Measurements from ENCODE around the gene DSTYK. TPM values are rescaled to one million over a fixed set of nuclear protein-coding genes. Genes with fewer than 3 reads are reported as not detected.

The DSTYK gene
- total RNA-seq, 2 donors from 2014 or later: 8.1 to 8.2 TPM

DNA sequence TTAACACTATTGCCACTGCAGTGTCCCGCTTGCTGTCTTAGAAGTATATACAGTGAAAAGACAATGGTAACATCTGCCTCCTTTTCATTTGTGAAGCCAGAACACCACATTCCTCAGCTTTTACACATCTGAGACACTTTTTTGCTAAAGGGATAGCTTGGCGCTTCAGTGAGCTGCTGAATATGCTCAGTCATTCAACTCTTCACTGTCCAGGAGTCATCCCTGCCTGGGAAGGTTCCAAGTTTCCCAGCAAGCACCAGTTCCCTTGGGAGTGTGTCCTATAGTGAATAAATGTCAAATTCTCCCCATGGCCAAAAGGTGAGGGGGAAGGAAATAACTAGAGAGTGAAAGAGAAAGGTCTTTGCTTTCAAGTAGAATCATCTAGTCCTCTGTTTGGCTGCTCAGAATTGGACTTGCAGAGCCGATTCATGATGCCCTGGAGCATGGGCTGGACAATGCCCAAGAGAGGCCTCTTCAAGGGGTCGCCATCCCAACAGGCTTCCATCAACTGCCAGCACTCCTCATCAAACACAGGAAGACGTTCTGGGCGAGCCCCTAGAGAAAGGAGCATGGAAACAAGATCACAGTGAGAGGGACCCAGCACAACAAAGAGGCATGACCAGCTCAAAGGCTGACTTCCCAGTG, 64.2 kb downstream of the DSTYK start:
- DNase-seq (no peak), ATAC-seq (peak in 1 of 2 donors; percentile 51)
- intact Hi-C loops (cut with DNase I): no loop called here

DNA sequence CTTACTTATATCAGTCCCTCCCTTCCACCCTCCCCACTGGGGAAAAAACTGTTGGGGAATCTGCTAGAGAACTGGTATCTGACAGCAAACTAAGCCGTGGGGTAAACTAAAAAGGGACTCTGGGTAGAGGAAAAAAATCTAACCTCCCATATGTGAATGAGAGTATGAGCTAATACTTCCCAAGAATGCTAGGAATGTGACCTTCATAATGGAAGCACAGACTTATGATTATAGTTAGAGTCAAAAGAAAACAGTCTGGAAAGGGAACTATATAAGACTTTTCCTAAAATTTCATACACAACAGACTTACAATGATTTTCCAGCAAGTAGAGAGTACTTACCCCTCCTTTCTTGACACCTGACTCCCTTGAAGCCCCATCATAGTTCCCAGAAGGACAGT, 66.8 kb downstream of the DSTYK start:
- ATAC-seq (peak in 1 of 2 donors; percentile 38), DNase-seq (no peak)
- intact Hi-C loops (cut with DNase I): no loop called here

DNA sequence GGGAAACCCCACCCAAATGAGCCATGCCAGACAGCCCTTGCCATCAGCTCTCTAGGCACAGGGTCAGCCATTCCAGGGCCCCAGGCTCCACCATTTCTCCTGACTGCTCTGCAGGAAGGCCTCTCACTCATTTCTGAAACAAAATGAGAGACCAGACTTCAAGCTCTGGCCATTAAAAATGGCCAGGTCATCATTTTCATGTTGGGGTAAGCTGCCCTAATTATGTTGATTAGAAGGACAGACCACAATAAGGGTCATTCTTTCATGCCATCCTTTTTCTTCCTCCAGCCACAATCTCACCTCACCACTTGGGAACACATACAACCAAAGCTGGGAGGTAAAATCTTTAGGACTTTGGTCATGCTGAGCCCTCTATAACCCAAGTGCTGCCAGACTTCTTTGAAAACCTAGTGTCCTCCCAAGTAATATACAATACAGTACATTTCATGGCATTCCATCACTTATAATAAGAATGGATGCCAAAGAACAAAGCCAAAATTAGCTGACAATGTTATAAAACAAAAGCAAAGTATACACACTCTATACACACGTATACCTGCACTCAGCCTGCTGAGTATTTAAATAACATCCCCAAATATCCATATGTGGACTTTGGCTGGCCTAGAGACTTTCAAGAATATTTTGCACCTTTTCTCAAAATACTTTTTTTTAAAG, 67.3 kb downstream of the DSTYK start:
- DNase-seq (no peak), ATAC-seq (no peak)
- intact Hi-C loops (cut with DNase I): no loop called here

DNA sequence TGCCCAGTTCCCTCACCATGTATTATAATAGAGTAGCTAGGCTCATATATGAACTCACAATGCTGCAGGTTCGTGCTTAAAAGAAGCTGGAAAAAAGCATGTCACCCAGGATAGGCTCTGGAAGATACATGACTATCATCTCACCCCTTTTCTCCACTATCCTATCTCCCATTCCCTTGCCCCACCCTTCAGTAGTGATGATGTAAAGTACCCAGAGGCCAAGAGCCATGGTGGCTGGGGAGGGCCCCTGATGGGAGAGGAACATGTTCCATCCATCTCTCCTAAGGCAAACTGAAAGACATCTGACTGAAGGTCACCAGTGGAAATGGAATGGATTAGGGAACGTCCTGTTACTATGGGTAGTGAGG, 69.4 kb downstream of the DSTYK start:
- ATAC-seq: peak in 1 of 2 donors; percentile 16
- no peak for DNase-seq
- intact Hi-C loops (cut with DNase I): no loop called here

DNA sequence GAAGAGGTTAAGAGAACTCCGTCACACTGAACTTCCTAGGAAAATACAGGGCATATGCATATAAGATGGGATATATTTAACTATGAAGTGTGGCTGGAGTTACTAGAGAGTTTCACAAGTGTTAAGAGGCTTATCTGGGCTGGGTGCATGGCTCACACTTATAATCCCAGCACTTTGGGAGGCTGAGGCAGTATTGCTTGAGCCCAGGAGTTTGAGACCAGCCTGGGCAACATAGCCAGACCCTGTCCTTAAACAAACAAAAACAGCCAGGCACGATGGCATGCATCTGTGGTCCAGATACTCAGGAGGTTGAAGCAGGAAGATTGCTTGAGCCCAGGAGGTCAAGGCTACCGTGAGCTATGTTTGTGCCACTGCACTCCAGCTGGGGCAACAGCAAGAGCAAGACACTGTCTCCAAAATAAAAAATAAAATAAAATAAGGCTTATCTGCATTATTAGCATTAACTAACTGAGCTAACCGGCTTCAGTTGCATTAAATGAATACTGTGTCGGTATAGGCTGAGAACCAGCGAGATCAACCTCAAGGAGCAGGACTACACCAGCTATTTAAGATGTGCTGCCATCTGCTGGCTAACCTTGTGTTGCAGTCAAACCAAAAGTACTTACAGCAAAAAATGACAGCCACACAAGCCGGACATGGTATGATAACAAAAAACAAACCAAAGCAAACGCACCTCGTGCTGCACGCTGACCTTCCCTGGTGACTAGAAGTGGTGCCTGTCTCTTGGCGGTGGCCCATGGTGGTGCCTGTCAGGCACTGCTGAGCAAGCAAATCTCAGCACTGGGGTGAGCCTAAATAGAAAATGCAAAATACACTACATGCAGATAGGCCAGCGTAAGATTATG, 70.0 kb downstream of the DSTYK start:
- peak; percentile 74 for DNase-seq
- intact Hi-C loops (cut with DNase I): no loop called here

DNA sequence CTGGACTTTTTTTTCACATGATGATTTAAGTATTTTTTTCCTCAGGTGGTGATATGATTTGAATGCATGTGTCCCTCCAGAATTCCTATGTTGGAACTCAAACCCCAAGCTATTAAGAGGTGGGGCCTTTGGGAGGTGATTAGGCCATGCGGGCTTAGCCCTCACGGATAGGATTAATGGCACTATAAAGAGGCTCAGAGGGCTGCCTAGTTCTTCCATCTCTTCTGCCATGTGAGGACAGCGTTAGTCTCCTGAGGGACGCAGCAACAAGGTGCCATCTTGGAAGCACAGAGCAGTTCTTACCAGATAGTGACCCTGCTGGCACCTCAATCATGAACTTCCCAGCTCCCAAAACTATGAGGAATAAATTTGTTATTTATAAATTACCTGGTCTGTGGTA, 71.4 kb downstream of the DSTYK start:
- DNase-seq: no peak
- intact Hi-C loops (cut with DNase I): no loop called here

More for the DNA sequence above, 70.0 kb downstream of the DSTYK start:
- ATAC-seq: peak; percentile 72 to 84

DNA sequence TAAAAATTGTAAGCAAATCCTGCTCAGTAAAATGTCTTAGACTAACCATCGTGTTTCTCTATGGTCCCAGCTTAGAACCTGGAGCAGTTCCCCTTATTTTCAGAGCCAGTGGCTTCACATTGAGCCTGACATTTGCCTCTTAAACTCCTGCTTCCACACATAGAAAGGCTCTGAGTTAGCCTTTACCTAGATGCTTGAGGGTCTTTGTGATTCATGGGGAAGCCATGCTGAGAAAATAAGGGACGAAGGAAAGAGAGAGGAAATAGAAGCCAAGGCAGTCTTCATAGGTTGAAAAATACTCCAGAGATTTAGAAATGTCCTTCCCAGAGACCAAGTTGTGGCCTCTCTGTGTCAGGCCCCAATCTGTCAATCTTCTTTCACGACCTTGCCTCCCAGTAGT, 73.6 kb downstream of the DSTYK start:
- no peak for ATAC-seq
- intact Hi-C loops (cut with DNase I): no loop called here
- no peak for DNase-seq

More for the DNA sequence above, 71.4 kb downstream of the DSTYK start:
- no peak for ATAC-seq

DNA sequence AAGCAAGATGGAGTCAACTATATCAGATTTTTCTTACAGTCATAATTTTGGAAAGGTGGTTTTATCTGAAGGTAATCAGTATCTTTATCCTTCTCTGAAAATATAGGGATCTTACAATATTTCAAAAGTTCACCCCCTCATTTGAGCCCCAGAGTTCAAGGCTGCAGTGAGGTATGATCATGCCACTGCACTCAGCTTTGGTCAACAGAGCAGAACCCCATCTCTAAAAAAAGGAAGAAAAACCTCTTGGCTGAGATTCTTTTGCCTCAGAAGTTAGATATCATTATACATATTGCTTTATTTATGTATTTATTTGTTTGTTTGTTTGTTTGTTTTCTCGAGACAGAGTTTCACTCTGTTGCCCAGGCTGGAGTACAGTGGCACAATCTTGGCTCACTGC, 78.2 kb downstream of the DSTYK start:
- no peak for ATAC-seq
- intact Hi-C loops (cut with DNase I): no loop called here

DNA sequence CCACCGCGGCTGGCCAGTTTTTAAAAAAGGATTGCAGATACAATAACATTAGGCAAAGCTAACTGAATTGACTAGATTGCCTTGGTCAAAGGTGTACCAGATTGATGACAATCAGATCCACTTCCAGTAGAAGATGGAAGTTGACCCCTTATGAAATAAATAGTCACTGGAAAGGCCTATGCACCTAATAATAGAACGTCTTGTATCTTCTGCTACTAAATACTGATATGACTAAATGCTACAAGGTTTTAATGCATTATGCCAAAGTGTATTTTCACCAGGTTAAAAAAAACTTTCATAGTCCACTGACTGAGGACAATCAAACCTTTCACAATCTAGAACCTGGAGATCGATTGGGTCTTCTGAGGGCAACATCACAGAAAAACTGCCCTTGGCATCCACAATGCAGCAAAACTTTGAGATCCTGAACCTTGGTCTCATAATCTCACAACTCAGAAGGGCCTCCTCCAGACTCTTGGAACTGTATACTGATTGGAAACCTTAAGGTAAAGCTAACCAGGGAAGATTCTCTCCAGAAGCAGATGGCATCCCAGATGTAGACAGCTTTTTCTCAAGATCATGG, 82.0 kb downstream of the DSTYK start:
- ATAC-seq (no peak), DNase-seq (no peak)
- intact Hi-C loops (cut with DNase I): no loop called here

More for the DNA sequence above, 78.2 kb downstream of the DSTYK start:
- DNase-seq: no peak

DNA sequence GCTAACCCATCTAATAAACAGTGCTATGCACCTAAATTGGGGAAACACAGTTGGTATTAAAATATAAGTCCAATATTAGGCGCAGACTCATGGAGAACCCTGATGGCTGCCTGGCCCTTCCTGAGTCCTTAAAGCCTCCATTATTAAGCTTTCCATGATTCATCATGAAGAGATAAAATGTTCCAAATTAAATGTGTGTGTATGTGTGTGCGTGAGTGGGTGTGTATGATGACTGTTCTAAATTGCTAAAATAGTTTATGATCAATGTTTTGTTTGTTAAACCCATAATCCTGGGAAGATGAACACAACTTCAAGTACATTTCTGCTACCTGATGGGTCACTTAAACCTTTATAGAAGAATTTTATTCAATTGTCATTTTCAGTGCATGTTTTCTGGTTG, 83.5 kb downstream of the DSTYK start:
- no peak for DNase-seq
- intact Hi-C loops (cut with DNase I): no loop called here
- ATAC-seq: no peak

DNA sequence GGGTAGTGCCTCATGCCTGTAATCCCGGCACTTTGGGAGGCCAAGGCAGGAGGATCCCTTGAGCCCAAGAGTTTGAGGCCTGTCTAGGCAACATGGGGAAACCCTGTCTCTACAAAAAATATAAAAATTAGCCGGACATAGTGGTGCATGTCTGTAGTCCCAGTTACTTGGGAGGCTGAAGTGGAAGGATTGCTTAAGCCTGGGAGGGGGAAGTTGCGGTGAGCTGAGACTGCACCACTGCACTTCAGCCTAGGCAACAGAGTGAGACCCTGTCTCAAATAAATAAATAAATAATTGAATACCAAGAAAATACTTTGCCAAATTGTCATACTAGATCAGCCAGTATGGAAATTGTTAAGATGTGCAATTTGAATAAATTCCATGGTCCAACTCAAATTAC, 83.9 kb downstream of the DSTYK start:
- intact Hi-C loops (cut with DNase I): no loop called here
- DNase-seq (no peak), ATAC-seq (no peak)

DNA sequence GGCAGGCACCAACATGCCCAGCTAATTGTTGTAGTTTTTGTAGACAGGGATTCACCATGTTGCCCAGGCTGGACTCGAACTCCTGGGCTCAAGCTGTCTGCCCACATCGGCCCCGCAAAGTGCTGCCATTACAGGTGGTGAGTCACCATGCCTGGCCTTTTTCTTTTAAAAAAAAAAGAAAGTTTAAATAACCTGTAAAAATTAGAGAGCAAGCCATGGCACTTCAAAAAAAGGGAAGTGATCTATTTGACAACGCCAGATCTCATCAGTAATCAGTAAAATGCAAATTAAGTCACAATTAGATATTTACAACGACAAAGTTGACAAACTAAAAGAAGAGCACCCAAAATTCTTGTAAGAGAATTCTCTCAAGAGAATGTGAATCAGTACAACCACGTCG, 86.8 kb downstream of the DSTYK start:
- intact Hi-C loops (cut with DNase I): loop anchor here in 1 of 2 donors (5.0 kb wide), 1 partner anchor 133 kb away; no protein-coding TSS in a partner anchor
- ATAC-seq (no peak), DNase-seq (no peak)

DNA sequence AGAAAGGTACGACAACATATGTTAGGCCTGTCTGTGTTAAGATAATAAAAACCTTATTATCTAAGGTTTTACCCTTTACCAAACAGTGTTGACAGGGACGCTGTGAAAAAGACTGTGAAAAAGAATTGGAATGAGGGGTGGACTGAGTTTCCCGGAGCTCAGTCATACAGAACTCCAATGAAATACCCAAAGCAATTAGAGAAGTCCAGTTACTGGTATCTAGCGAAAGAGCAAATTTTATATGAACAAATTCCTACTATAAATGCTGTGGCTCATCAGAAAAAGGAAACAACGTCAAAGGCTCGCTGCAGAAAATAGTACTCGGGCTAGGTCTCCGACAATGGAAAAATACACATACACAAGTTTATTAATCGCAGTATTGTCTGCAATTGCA, 89.0 kb downstream of the DSTYK start:
- intact Hi-C loops (cut with DNase I): loop anchor here in 1 of 2 donors (5.0 kb wide), 1 partner anchor 135 kb away; no protein-coding TSS in a partner anchor
- peak; percentile 6 to 14 for ATAC-seq
- DNase-seq: no peak

DNA sequence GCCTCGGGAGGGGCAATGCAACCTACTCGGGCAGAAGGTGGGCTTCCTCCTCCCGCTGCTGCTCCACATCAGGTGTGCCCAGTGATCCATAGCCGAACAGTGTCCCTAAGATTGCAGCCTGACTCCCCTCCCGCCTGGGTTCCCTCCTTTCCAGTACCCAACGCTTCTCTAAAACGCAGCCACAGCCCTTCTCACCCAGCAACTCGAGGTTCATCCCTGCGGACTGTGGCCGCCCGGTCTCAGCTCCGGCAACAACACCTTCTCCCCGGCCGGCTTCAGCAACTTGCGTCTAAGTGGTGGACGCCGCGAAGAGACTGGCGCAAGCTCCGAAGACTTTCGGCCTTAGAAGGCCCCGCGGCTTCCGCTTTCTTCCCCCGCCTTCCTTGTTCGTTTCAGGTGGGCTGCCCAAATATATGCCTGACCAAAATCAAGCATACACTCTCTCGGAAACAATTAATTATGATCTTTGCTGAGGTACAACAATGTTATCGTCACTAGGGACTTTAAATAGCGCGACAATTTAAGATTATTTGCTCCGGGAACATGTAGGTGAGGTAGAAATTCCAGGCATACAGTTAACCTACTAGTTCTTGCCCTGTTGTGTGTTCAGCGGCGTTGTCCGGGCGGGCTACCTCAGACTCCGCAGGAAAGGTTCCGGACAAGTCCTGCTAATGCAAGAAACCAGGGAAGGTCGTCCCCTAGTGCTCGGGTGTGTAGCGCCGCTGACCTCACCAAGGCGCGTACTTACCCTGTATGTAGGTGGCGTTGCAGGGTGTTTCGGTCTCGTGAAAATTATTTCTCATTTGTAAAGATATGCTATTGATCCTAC, 89.6 kb downstream of the DSTYK start, which contains the start of gene RBBP5:
Gene RBBP5, minus strand, starts transcription at position 319 of the 829 bp plus-strand sequence. Its CDS starts 105 bp downstream, at position 214.
- intact Hi-C loops (cut with DNase I): loop anchor here in 1 of 2 donors (5.0 kb wide), 1 partner anchor 135 kb away; no protein-coding TSS in a partner anchor

DNA sequence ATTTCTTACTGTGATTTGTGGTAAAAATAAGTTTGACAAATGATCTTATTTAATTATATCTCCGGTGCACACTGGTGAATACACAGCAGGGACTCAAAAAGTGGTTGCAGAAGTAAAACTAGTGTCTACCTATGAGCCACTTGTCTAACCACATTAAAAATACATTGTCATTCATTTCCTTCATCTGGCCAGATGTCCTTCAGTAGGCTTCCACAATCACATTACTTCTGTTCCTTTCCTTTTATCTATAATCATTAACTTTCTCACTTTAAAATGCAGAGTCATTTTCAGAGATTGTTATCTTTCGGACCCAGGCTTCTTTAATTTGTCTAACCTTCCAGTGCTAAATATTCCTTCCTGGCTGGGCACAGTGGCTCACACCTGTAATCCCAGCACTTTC, 92.8 kb downstream of the DSTYK start:
- intact Hi-C loops (cut with DNase I): no loop called here
- no peak for DNase-seq
- ATAC-seq: no peak

More for the DNA sequence above, 89.6 kb downstream of the DSTYK start, which contains the start of gene RBBP5:
- ATAC-seq (peak; percentile 99), DNase-seq (peak; percentile 93)

DNA sequence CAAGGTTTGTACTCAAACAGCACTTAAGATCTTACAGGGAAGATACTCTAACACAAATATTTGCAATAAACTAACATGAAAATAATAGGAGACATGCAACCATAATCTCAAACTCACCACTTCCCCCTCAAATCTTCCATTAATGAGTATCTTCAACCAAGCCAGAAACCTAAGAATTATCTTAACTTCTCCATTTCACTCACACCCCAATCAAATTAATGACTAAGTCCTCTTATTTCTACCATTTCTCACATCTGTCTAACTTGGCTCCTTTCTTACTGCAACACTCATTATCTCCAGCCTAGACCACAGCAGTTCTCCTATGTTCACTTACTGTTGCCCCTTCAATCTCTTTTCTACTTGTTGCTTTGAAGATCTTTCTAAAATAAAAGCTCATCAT, 100.1 kb downstream of the DSTYK start:
- no peak for ATAC-seq
- DNase-seq: no peak
- intact Hi-C loops (cut with DNase I): no loop called here

DNA sequence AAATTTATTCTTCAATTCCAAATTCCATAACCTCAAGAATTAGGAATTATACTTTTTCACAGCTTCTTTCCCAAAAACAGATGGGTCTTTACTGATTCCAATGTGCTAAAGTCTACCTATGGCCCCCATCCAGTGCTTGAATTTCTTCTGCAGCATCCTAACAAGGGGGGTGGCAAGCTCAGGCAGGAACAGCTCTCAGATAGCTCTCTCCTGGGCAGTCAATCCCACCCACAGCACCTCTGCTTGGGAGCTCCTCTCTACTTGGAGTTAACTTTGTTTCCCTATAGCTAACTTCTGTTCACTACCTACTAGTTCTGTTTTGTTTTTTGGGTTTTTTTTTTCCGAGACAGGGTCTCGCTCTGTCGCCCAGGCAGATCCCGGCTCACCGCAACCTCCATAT, 101.8 kb downstream of the DSTYK start:
- DNase-seq (no peak), ATAC-seq (no peak)
- intact Hi-C loops (cut with DNase I): no loop called here

DNA sequence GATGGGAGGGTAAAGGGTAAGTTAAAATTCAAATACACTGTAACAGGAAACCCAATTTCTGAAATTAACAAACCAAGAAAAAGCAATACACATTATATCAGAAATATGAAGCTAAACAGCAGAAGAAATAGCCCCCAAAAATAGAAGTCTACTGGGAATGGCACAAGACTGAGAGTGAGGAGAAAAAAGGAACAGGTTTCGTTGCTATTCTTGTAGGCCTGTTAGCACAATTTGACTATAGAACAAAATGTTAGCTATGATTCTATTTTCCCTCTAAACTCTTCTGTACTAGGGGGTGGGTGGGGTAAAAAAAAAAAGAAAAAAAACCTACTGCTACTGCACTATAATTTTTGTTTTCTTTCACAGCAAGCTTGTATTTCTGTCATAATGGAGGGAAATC, 102.2 kb downstream of the DSTYK start:
- DNase-seq (no peak), ATAC-seq (no peak)
- intact Hi-C loops (cut with DNase I): no loop called here

DNA sequence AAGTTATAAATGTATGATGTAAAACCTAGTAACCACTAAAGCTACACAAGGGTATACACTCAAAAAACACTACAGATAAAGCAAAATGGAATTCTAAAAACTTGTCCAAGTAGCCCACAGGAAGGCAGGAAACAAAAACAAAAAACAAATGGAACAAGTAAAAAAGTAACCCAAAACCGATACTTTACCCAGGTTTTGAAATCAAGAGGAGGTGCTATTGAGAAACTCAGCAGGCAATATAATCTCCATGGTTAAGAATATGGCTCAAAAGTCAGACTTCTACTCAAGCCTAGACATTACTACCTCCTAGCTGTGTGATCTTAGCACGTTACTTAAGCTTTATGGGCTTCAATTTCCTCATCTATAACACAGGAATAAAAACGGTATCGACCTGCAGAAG, 103.0 kb downstream of the DSTYK start:
- intact Hi-C loops (cut with DNase I): no loop called here
- no peak for DNase-seq
- ATAC-seq: no peak
